HG02610 (cell line): ENCODE results near the gene FXYD2.
"Not testable (repeated sequence)": the region's sequence is repeated elsewhere in the genome, so short reads cannot be mapped to it uniquely, and the experiment has no call there.

Experiments used
- ATAC-seq: cut with Tn5 transposase; IDR thresholded peaks from one replicate; pipeline ENCODE4 v1.9.1; 2021; ENCODE audit warnings: mild to moderate bottlenecking, moderate library complexity; ENCODE audit not compliant: unreplicated experiment

Gene FXYD2

DNA sequence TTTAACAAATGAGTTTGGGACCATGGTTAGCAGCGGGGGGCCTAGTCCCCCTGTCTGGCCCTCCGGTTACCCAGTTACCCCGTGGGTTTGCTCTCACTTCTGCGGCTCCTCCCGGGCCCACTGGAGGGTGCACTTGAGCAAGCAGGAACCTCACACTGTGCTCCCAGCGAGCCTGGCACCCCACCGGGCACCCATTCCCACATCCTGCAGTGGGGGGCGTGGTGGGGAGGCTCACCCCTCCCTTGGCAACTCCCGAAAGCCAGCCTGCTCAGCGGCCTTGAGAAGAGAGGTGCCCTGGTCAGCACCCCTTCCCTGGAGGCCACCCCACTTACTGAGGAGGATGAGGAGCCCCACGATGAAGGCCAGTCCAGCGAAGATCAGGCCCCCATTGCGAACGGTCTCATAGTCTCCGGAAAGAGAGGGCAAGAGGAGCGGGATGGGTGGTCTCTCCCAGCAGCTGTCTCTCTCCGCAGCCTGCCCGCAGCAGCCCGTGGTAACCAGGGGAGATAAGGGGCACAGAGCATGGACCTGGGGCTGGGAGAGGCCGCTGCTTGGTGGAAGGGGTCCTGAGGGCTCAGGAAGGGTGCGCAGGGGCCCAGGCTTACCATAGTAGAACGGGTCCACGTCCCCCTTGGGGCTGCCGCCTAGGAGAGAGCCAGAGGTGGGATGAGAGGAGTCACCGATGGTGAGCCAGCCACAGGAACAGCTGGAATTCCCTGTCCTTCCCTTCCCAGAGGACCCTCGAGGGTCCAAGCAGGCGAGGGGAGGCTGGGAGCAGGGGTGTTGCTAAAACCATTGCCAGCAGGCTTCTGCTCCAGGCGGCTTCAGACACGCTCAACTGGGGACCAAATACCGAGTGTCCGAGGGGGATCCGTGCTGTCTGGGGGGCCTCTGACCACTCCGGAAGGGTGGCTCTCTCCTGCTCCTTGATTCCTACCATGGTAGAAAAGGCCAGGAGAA lies 2.2 kb downstream of the FXYD2 start:
- ATAC-seq = no peak

DNA sequence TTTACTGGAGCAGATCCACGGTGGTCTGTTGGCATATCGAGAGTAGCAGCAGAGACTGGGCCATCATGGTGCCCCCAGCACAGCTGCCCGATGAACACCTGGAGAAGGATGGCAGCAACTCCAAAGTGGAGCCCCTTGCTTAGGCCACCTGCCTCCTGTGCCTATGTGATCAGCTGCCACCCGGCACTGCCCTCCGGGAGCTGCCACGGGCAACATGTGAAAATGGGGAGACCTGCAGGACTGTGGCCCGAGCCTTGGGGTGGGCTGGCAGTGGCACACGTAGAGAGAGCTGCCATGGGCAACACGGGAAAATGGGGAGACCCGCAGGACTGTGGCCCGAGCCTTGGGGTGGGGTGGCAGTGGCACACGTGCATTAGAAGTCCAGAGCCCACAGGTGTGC lies 3.1 kb downstream of the FXYD2 start:
- ATAC-seq = no peak

DNA sequence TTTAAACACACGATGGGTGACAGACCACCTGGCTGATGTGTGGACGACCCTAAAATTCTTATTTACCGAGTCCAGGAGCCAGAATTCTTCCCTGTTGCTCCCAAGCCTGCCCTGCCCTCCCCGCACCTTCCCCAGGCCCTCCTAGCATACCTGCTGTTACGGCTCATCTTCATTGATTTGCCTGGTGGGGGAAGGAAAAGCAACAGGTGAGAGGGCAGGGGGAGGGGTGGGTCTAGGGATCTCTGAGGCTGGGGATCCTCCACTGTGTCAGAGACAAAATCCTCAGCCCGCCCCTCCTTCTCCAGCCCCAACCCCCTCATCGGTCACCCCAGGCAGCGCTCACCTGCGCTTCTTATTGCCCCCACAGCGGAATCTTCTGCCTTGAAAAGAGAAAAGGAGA lies 4.0 kb downstream of the FXYD2 start:
- ATAC-seq = no peak

DNA sequence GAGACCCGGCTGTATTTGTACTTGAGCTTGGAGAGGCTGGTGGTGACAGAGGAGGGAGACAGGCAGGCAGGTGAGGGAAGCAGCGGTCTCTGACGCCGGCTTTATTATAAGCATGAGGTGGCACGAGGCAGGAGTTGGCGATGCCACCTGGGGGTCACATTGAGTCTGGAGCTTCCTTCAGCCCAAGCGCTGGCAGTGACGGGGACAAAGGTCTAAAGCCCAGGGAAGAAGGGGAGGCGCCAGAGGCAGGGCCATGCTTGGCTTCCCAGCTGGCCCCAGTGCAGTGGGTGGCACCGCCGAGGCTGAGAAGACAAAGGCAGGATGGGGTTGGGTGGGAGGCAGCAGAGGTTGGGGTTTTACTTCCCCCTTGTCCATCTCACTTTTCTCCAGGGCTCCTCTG lies 4.5 kb downstream of the FXYD2 start:
- ATAC-seq = no peak

DNA sequence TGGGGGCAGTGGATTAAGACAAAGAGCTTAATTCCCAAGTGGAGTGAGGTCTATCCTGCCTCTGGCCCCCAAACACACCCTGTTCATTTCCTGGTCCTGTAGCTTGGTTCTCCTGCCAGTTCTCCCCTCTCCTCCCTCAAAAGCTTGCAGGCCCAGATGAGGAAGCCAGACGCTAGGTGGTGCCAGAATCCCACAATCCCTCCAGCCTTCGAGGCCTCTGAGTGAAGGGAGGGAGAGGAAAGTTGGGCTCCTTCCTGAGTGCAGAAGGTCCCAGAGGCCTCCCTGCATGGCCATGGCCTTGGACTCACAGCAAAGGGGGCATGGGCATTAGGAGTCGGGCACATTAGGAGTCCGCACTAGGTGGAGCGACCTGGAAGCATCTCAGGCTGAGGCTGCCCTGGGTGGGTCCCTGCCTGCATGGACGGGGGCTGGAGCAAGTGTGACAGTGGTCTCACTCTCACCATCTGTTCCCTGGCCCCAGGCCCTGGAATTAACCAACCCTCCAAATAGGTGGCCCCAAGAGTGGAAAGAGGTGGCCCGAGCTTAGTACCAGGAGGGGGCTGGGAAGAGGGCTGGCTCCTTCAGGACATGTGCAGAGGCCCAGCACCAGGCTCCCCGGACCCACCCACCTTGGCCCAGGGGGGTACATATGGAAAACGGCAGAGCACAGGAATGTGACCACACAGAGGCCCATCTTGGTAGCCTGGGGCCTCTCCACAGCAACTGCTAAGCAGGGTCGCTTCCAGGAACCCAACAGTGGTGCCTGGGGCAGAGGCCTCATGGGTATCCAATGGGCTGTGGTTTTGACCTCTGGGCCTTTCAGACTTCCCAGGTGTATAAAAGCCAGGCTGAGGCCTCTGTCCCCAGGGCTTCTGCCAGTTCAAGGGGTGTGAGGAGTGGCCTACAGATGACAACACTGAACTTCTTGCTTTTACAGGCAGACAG lies 5.2 kb downstream of the FXYD2 start:
- ATAC-seq = no peak

DNA sequence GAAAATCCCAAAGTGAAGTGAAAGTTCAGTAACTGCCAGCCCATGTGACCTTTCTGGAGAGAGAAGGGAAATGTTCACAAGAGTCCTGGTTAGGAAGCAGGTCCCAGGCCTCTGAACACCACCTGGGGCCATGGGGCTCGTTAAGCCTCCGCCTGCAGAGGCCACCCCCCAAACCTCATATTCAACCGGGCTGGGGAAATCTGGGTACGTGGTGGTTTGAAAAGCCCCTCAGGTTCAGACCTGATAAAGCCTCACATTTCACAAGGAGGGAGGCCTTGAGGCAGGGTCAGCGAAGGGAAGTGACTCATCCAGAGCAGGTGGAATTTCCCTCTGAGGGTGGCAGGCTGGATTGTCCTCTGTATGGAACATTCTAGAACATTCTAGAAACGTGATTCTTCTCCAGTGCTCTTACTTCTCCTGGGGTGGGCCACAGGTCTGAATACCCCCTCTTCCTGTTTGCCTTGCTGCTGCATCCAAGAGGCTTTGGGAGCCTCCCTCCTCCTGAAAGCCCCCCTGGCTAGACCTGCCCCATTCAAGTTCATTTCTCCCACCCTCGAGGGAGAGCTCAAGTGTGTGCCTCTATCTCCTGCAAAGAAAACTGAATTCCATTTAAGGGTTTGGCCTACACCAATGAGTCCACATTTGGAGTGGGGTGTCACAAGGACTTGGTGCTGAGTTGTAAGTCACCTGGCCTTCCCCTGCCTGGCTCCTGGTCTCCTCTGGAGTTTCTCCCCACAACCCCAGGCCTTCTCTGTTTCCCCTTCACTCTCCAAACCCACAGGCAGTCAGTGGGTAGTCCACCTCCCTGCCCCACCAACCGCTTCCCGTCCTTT lies 6.3 kb downstream of the FXYD2 start:
- peak; percentile 38 for ATAC-seq

DNA sequence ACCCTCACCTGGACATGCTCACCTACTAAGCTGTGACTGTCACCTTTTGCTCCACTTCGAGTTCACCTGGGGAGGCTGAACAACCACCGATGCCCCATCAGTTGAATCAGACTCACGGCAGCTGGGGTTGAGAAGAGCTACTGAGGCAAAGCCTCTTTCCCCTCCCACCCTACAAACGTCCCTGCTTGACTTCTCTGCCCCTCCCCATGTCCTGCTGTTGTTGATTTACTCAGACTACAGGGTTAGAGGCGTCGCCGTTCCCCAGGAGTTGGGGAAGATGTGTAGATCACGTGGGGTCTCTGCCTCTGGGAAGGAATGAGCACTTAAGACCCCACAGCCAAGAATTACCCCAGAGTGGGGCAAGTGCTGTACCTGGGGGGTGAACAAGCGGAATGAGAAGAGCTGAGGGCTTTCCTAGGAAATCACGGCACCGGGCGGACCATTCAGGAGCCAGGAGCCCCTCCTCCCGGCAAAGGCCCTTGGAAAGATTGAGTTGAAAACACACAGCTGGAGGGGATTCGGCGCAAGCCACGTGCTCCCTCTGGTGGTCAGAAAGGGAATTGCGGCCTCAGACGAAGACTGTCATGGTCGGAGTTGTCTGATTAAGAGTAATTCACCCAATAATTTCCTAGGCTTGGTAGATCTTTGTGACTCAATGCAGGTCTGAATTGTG lies 7.0 kb downstream of the FXYD2 start:
- no peak for ATAC-seq

DNA sequence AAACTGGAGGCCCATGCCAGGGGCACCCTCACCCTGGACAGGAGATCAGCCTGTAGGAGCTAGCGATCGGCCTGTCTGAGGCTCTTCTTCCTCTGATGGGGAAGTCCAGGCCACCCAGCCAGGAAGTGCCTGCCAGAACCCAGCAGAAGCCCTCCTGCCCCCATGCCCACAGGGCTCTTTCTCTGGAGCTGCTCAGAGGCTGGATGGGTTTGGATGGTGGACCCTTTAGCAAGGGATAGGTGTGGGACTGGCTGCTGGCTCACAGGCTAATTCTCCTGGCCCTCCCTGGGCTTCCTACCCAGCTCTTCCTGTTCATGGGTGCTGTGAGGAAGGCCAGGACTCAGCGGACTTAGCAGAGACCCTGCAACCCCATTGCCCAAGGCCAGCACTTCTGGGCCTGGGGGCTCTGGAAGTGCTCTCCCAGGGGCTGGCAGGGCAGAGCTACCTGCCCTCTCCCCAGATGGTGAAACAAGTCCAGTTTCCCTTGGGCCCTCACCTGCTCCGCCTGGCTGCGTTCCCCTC lies 7.6 kb downstream of the FXYD2 start:
- no peak for ATAC-seq

DNA sequence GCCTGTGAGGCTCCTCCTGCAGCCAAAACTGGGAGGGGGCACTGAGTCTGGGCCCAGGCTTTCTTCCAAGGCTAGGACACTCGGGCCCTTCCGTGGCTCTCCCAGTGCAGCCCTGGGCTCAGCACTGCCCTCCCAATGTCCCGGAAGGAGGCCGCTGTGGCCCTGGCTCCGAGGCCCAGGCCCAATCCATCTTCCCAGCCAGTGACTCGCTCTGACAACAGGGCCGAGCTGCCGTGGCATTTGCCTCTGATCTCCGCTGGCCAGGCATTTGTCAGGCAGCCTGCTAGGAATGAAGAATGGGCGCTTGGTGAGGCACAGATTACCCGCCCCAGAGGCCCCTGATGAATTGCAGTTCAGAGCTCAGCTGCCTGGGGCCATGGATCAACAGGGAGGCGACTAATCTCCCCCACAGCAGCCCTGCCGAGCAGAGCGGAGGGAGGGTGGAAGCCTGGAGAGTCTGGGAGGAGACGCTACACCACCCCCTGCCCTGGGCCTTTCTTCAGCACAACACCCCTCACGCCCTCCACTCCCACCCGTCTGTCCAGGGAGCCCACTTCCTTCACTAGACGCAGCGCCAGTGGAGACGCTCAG lies 8.3 kb downstream of the FXYD2 start:
- no peak for ATAC-seq

DNA sequence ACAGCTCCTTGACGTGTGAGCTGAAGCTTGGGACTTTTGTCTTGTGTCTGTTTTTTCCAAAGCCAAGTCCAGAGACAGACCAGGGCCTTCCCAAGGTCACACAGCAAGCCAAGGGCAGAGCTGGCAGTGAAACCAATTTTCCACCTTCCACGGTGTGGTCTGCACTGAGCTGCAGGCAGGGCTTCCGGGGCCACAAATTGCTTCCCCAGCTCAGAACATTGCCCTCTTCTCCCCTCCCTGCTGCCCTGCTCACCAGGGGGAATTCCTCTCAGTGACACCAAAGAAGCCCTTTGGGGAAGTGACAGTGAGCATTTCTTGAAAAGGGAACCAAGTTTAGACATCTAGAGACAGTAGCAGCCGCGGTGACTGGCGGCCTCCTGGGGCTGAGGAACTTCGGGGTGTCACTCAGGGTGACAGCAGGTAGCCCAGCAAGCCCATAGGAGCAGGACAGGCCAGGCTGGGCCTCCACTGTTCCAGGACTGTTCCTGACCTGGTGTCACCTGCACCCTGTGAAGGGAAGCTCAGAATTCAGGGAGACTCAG lies 9.2 kb downstream of the FXYD2 start:
- peak; percentile 51 for ATAC-seq

DNA sequence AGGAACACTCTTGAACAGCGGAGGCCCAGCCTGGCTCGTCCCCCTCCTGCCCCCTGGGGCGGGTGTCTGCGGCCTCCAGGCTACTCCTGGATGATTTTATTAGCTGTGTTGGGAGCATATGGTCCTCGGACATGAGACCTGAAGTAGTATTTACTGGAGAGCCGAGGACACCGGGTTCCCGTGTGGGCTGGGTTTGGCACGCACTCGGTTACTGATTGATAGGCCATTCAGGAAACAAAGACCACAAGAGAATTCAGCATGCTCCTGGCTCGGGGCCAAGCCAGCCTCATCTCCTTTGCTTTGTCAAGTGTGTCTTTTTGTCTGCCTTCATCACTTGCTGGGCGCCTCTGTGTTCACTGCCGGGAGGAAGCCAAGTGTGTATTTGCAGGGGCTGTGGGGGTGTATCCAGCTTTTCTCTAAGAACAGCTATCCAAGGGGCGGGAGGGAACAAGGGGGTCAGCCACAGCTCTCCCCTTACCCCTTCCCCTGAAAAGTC lies 9.7 kb downstream of the FXYD2 start:
- ATAC-seq = peak; percentile 36

DNA sequence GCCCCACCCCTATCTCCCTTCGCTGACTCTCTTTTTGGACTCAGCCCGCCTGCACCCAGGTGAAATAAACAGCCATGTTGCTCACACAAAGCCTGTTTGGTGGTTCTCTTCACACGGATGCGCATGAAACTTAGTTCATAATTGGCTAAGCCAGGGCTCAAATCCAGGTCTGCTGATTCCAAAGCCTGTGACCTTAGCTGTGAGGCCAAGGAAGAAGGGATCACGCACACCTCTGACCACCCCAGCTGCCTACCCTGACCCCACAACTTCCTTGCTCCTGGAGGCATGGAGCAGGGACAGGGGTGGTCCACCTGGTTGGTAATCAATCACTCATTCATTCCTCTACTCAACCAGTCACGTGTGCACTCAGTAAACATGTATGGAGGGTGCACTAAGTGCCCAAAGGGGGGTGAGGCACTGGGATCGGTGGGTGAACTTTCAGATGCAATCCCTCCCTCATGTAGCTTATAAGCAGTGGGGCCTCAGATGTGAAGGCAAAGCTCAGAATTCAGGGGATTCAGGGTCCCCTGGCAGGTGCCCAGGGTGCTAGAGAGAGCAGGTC lies 10.3 kb downstream of the FXYD2 start:
- ATAC-seq = no peak

DNA sequence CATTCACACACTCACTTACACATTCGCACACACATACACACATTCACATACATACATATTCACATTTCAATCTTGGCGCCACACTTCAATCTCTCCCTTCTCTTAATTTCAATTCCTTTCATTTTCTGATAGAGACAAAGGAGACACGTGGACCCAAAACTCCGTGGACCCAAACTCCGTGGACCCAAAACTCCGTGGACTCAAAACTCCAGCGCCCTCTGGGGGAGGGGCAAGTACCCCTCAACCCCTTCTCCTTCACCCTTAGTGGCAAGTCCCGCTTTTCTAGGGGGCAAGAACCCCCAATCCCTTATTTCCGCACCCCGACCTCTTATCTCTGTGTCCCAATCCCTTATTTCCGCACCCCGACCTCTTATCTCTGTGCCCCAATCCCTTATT lies 14.5 kb downstream of the FXYD2 start:
- not testable (repeated sequence) for ATAC-seq

DNA sequence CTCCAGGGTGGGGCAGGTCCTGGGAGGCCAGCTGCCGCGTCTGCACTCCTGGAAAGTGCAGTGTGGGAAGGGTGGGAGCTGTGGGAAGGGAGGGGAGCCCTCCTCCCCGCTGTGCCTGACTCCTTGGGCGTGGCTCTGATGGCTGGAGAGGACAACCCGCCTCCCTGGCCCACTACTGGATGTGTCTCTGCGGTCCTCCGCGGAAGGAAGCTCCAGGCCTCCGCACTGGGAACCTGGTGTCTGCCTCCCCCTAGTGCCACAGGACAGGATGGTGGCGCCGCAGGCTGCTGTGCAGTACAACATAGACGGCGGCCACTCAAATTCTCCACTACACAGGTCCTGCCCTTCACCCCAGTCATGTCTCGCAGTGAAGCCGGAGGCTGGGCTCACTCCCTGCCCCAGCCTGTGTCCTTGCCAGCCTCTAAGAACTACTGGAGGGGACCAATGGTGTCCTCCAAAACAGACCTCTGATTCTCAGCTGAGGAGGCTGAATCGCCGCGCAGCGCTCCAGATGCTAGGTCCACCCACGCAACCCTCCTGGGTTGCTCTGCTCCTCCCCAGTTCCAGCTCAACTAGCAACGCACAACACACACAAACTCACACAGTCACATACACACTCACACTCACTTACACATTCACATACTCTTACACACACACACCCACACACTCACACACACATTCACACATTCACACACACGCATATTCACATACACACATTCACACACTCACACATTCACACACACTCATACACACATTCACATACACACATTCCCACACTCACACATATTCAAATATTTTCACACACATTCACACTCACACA lies 15.1 kb downstream of the FXYD2 start:
- ATAC-seq = peak; percentile 45

DNA sequence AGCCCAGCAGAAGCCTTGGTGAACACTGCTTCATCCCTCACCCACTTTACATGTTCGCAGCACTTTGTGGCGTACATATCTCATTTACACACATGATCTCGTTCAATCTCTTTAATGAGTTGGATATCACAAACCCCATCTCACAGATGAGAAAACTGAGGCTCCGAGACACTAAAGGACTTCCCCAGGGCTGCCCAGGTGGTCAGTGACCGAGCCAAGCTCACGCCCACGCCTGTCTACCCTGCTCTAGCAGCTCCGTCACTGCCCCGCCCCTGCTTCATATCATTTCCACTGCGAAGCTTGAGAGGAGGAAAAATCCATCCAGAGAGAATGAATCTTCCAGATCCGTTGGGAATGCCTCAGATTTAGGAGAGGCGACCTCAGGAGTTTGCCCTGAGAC lies 15.8 kb downstream of the FXYD2 start:
- ATAC-seq = no peak

DNA sequence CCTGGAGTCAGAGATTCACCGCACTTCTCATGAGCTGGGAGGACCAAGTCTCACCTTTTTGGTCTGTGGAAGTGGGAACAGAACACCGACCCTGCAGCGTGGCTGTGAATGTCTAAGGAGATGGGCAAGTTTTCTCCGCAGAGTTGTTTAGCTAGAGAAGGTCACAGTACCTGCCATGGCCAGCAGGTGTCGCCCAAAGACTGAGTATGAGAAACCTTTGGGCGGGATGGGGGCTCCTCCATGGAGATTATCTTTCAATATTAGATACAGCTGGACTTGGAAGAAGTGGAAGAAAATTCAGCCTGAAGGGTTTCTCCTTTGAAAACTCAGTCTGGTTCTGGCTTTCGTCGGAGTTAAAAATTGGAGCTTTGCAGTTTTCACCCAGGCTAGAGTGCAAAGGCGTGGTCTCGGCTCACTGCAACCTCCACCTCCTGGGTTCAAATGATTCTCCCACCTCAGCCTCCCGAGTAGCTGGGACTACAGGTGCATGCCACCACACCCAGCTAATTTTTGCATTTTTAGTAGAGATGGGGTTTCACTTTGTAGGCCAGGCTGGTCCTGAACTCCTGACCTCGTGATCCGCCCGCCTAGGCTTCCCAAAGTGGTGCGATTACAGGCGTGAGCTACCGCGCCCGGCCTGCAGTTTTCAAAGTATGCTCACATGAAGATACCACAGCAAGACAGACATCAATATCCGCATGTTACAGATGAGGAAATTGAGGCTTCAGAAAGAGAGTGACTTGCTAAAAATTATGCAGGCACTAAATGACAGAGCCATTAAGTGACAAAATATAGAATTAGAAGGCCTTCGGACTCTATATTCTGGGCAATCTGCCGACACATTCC lies 16.8 kb downstream of the FXYD2 start:
- ATAC-seq = no peak

DNA sequence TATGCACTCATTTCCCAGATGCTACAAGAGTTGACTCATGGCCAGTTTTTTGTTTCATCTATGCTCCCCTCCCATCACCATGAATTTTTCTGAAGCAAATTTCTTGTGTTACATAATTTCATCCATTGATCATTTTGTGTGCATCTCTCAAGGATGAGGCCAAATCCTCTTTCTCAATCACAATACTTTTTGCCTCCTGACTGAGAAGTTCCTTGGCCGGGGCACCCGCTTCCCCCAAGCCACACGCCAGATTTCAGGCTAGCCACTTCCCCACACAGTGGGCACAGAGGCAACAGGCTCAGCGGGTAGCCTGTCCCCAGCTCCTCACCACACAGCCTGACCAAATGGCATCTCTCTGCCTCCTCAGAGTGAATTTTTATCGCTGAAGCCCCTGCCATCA lies 17.7 kb downstream of the FXYD2 start:
- no peak for ATAC-seq
